Lower leg skin (tissue), 3 donors: Measurements from ENCODE around the gene SRRM5.

Experiments used
- CTCF ChIP-seq, 3 donors: fragments of 450-650 bp; IDR thresholded peaks; one replicate each; pipeline ENCODE4 v1.5.1; 2016; ENCODE audit warnings: antibody characterized with exemption in 3 of 3, mild to moderate bottlenecking in 3 of 3, moderate library complexity in 2 of 3
- POLR2A ChIP-seq, 2 donors: fragments of 450-650 bp; IDR thresholded peaks; one replicate each; pipeline ENCODE4 v1.6.1; 2016 to 2017; ENCODE audit warnings: antibody characterized with exemption in 2 of 2, mild to moderate bottlenecking in 1 of 2, moderate library complexity in 1 of 2

- no peak for TF ChIP-seq CTCF (IDR thresholded peaks at IDR 0.05)
- TF ChIP-seq POLR2A (IDR thresholded peaks at IDR 0.05): no peak
Observed at GRCh38 chr19:43611788-43612187, at the start of gene SRRM5.
